Hematopoietic multipotent progenitor cell treated with erythropoietin and hydrocortisone succinate and interleukin-3 and kit ligand, for 8 days (in vitro differentiated cells): ENCODE data around the gene OR14J1.
"Not testable (repeated sequence)": the region's sequence is repeated elsewhere in the genome, so short reads cannot be mapped to it uniquely, and the experiment has no call there.

Experiments
- DNase-seq: peaks from one replicate; pipeline ENCODE4 v3.0.0-alpha.2; 2015

Gene OR14J1

GRCh38 chr6:29301316-29301715 lies at the start of gene OR14J1:
TSS of gene OR14J1 (plus strand) at chr6:29301701. CDS start at chr6:29306690, 4,989 bp downstream.
- DNase-seq, result no peak

- no peak for DNase-seq
These were observed 49.8 kb upstream of the OR14J1 start for GRCh38 chr6:29251736-29252135.

DNA sequence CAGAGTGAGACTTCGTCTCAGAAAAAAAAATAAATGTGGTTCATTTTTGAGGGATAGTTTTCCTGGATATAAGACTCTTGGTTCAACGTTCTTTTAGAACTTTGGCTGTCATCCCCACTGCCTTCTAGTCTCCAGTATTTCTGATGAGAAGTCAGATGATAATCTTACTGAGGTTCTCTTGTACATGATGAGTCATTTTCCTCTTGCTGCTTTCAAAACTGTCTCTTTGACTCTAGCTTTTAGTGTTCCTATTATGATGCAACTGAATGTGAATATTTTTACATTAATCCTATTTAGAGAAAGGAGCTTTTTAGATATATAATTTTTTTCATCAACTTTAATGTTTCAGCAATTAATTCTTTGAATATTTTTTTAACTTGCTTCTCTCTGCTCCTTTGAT lies 46.0 kb upstream of the OR14J1 start:
- DNase-seq, result no peak

DNA sequence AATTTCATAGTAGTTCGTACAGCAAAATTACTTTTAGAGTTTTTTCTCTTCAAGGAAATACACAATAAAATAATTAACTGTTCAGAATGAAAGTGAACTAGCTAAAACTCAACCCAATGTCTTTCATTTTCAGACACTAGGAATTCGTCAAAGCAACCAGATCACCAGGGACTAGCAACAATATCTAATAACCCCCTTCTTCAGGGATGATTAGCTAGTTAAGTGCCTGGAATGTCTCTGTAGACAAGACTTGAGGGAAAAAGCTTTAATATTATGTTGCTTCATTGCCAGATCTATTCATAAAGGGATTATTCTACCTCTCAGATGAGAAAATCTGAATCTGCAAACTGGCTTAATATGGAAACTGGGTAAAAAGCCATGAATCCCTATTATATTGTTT lies 41.8 kb upstream of the OR14J1 start:
- DNase-seq, result no peak

DNA sequence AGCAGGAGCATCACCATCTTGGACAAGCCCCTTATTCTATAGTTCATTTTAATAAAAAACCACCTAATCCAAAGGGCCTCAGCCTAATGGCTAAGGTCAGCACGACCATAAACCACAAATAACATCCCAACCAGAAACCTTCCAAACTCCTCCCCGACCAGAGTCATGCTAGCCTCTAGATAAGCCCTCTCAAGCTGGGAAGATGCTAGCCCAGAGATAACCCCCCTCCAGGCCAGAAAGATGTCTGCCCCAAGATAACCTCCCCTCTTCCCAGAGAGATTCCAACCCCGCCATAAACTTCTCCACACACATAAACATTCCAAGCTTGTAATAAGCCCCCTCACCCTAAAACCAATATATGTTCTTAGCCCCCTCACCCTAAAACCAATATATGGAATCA lies 38.5 kb upstream of the OR14J1 start:
- DNase-seq, result no peak

- no peak for DNase-seq
These were observed 7.0 kb upstream of the OR14J1 start for GRCh38 chr6:29294499-29294914.

- DNase-seq, result no peak
These were observed 6.3 kb upstream of the OR14J1 start for GRCh38 chr6:29295181-29295585.

DNA sequence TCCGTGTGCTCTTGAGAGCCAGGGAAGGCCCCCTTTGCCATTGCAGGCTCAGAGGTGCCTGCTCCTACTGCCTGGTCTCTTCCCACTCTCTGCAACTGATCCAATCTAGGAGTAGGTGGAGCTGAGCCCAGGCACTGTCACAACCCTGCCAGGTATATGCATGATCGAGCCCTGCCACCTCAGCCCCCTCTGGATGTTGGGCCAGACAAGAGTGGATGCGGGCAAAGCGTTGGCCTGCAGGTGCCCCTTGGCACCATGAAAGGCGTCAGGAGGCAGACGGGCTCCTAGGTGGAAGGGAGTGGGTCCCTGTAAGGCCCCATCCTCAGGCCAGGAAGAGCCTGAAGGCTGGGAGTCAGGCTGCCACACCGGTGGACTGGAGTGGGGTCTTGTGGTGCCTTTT lies 5.9 kb upstream of the OR14J1 start:
- DNase-seq, result no peak

- no peak for DNase-seq
These were observed 18.4 kb downstream of the OR14J1 start for GRCh38 chr6:29319931-29320330.

DNA sequence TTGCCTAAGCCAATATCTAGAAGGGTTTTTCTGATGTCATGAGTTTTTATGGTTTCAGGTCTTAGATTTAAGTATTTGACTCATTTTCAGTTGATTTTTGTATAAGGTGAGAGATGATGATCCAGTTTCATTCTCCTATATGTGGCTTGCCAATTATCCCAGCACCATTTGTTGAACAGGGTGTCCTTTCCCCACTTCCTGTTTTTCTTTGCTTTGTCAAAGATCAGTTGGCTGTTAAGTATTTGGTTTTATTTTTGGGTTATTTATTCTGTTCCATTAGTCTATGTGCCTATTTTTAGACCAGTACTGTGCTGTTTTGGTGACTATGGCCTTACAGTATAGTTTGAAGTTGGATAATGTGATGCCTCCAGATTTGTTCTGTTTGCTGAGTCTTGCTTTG lies 21.8 kb downstream of the OR14J1 start:
- DNase-seq, result not testable (repeated sequence)

DNA sequence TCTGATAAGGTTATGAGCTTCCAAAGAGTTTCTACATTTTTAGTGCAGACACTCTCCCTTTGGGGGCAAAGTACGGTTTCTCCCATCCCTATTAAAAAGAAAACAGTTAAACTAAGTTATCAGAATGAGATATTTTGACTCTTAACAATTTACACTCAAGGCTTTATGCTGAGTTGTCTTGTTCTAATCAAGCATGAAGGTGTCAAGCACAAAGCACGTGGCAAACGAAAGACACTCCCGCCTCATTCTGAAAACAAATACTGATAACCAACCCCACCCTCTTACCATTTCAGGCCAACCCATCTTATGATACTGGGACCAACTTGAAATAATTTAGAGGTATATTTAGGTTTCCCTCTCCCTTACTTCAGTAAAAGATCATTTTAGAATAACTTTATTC lies 24.3 kb downstream of the OR14J1 start:
- no peak for DNase-seq

GRCh38 chr6:29332676-29333075 lies 31.2 kb downstream of the OR14J1 start:
- no peak for DNase-seq

- DNase-seq, result no peak
These were observed 34.8 kb downstream of the OR14J1 start for GRCh38 chr6:29336269-29336668.

- DNase-seq, result no peak
These were observed 43.9 kb downstream of the OR14J1 start for GRCh38 chr6:29345380-29345779.

DNA sequence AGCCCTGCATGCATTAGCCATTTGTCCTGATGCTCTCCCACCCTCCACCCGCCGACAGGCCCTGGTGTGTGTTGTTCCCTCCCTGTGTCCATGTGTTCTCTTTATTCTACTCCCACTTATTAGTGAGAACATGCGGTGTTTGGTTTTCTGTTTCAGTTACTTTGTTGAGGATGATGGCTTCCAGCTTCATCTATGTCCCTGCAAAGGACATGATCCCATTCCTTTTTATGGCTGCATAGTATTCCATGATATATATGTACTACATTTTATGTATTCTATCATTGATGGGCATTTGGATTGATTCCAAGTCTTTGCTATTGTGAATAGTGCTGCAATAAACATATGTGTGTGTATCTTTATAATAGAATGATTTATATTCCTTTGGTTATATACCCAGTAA lies 47.8 kb downstream of the OR14J1 start:
- not testable (repeated sequence) for DNase-seq

- DNase-seq, result no peak
These were observed 53.5 kb downstream of the OR14J1 start for GRCh38 chr6:29354980-29355379.

DNA sequence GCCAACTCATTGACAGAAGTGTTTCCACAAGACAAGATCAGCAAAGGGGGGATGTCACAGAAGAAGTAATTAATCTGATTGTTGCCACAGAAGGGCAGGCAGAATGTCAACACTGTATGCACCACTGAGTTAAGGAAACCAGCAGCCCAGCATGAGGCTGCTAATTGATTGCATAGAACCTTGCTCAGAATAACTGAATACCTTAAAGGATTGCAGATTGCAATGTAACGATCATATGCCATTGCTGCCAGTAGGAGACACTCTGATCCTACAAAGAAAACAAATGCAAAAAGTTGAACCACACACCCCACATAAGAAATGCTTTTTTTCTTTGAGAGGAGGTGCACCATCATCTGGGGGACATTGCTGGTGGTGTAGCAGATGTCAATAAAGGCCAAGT lies 54.1 kb downstream of the OR14J1 start:
- no peak for DNase-seq
